AG09309 (cell line): ENCODE results near the gene ESPL1.

Experiments used
- DNase-seq: peaks from one replicate; pipeline ENCODE4 v3.0.0-alpha.2; 2010; ENCODE audit warnings: low read depth
- H3K4me3 ChIP-seq: 2 replicates; pipeline ENCODE4 v1.5.1; 2011; ENCODE audit warnings: mild to moderate bottlenecking, low read depth, low read length, moderate library complexity; ENCODE audit not compliant: control insufficient read depth
- CTCF ChIP-seq: IDR thresholded peaks from 2 replicates; pipeline ENCODE4 v1.5.1; 2011; ENCODE audit warnings: mild to moderate bottlenecking, low read depth, low read length, inconsistent platforms; ENCODE audit not compliant: insufficient read depth, control insufficient read depth; ENCODE audit errors: missing control alignments

The ESPL1 gene

GRCh38 chr12:53235742-53236442, 32.2 kb upstream of the ESPL1 start:
- no peak overlapping the region for H3K4me3 ChIP-seq
- DNase-seq = no peak
- TF ChIP-seq CTCF = no peak

GRCh38 chr12:53236443-53237111, 31.5 kb upstream of the ESPL1 start:
- TF ChIP-seq CTCF = no peak
- no peak for DNase-seq
- no peak overlapping the region for H3K4me3 ChIP-seq

GRCh38 chr12:53239643-53240258, 28.3 kb upstream of the ESPL1 start:
- no peak for DNase-seq
- no peak overlapping the region for H3K4me3 ChIP-seq
- TF ChIP-seq CTCF = no peak

- DNase-seq = no peak
- H3K4me3 ChIP-seq = no peak overlapping the region
- no peak for TF ChIP-seq CTCF
Observed at GRCh38 chr12:53241623-53242412, 26.3 kb upstream of the ESPL1 start.

- DNase-seq = no peak
Observed at GRCh38 chr12:53244337-53244736, 23.8 kb upstream of the ESPL1 start.

More at GRCh38 chr12:53244337-53244736, 23.8 kb upstream of the ESPL1 start:
- no peak overlapping the region for H3K4me3 ChIP-seq
- no peak for TF ChIP-seq CTCF
